GM19463 (cell line): ENCODE measurements around the gene HYAL1.
"Not testable (repeated sequence)": the region's sequence is repeated elsewhere in the genome, so short reads cannot be mapped to it uniquely, and the experiment has no call there.

Source experiments
- ATAC-seq: cut with Tn5 transposase; IDR thresholded peaks from one replicate; pipeline ENCODE4 v1.9.1; 2021; ENCODE audit warnings: mild to moderate bottlenecking, moderate library complexity; ENCODE audit not compliant: unreplicated experiment

The HYAL1 gene

GRCh38 chr3:50295553-50296431, 7.6 kb downstream of the HYAL1 start:
- ATAC-seq, result no peak

GRCh38 chr3:50294492-50295403, 8.6 kb downstream of the HYAL1 start:
- no peak for ATAC-seq

GRCh38 chr3:50294089-50294488, 9.3 kb downstream of the HYAL1 start:
- ATAC-seq, result no peak

- ATAC-seq, result no peak
These were observed 10.1 kb downstream of the HYAL1 start for GRCh38 chr3:50293079-50293801.

- peak; percentile 94 for ATAC-seq
These were observed 11.0 kb downstream of the HYAL1 start, which contains the start of gene IFRD2 for GRCh38 chr3:50292159-50293078. Gene IFRD2 (minus strand): TSS chr3:50292429. CDS start chr3:50292274, 155 bp downstream.

GRCh38 chr3:50290161-50290641, 13.2 kb downstream of the HYAL1 start:
- no peak for ATAC-seq

GRCh38 chr3:50289130-50289529, 14.2 kb downstream of the HYAL1 start:
- no peak for ATAC-seq

- no peak for ATAC-seq
These were observed 14.9 kb downstream of the HYAL1 start for GRCh38 chr3:50288387-50289007.

- ATAC-seq, result no peak
These were observed 16.1 kb downstream of the HYAL1 start for GRCh38 chr3:50287262-50287661.

- ATAC-seq, result no peak
These were observed 16.8 kb downstream of the HYAL1 start for GRCh38 chr3:50286322-50287227.

GRCh38 chr3:50284121-50284520, 19.3 kb downstream of the HYAL1 start:
- ATAC-seq, result not testable (repeated sequence)

GRCh38 chr3:50279255-50280016, 23.9 kb downstream of the HYAL1 start:
- no peak for ATAC-seq

GRCh38 chr3:50278880-50279224, 24.5 kb downstream of the HYAL1 start, which contains the start of gene LSMEM2:
Gene LSMEM2 (plus strand): TSS chr3:50279087. CDS start chr3:50279114, 27 bp downstream.
- ATAC-seq, result no peak

- ATAC-seq, result no peak
These were observed 25.1 kb downstream of the HYAL1 start for GRCh38 chr3:50278123-50278879.

GRCh38 chr3:50276762-50277101, 26.6 kb downstream of the HYAL1 start:
- ATAC-seq, result no peak

- ATAC-seq, result no peak
These were observed 27.2 kb downstream of the HYAL1 start for GRCh38 chr3:50275996-50276761.
